CD14-positive monocyte (primary cell): Measurements from ENCODE around the gene RAD50. TPM values are rescaled to one million over a fixed set of nuclear protein-coding genes. Genes with fewer than 3 reads are reported as not detected.

Source experiments
- DNase-seq, 3 donors: peaks; one replicate each; pipeline ENCODE4 v3.0.0-alpha.2; 2011 to 2022
- H2AFZ ChIP-seq: 2 replicates; pipeline ENCODE4 v1.6.0; 2012; ENCODE audit warnings: mild to moderate bottlenecking, low read depth, low read length, inconsistent platforms; ENCODE audit not compliant: insufficient read depth, poor library complexity, severe bottlenecking
- H3K27ac ChIP-seq, 2 donors: 1 replicate in 1 of 2; 2 replicates in 1 of 2; pipeline ENCODE4 v1.5.1; 2012 to 2013; ENCODE audit warnings: low read length in 2 of 2, control low read depth in 1 of 2, inconsistent platforms in 1 of 2, low read depth in 1 of 2, mild to moderate bottlenecking in 1 of 2
- H3K27me3 ChIP-seq, 2 donors: one replicate each; pipeline versions ENCODE4 v1.6.0 to v1.6.1; 2011 to 2013; ENCODE audit warnings: low read length in 2 of 2; ENCODE audit not compliant: control insufficient read depth in 2 of 2, insufficient read depth in 2 of 2
- H3K36me3 ChIP-seq, 2 donors: replicated peaks in 1 of 2; 1 replicate in 1 of 2; 2 replicates in 1 of 2; pipeline versions ENCODE4 v1.5.1 to v1.6.1; 2012 to 2013; ENCODE audit warnings: low read length in 2 of 2, control low read depth in 1 of 2, inconsistent platforms in 1 of 2, mild to moderate bottlenecking in 1 of 2; ENCODE audit not compliant: insufficient read depth in 2 of 2, control insufficient read depth in 1 of 2
- H3K4me1 ChIP-seq, 2 donors: 1 replicate in 1 of 2; 2 replicates in 1 of 2; pipeline versions ENCODE4 v1.5.1 to v1.6.1; 2012 to 2013; ENCODE audit warnings: low read length in 2 of 2, control low read depth in 1 of 2, inconsistent platforms in 1 of 2, mild to moderate bottlenecking in 1 of 2, moderate library complexity in 1 of 2; ENCODE audit not compliant: insufficient read depth in 2 of 2, control insufficient read depth in 1 of 2
- H3K4me2 ChIP-seq: replicated peaks from 2 replicates; pipeline ENCODE3; 2012; ENCODE audit warnings: low read length, moderate library complexity, mild to moderate bottlenecking; ENCODE audit not compliant: poor library complexity, severe bottlenecking; ENCODE audit errors: extremely low read depth
- H3K4me3 ChIP-seq, 3 experiments: fragments of 200-600 bp in 1 of 3; sonication (generic) in 1 of 3; replicated peaks in 1 of 3; 1 replicate in 2 of 3; 2 replicates in 1 of 3; pipeline ENCODE4 v1.5.1; 2011 to 2013; ENCODE audit warnings: low read length in 3 of 3, mild to moderate bottlenecking in 3 of 3, control low read depth in 2 of 3, low read depth in 2 of 3, inconsistent platforms in 1 of 3, moderate library complexity in 1 of 3
- H3K79me2 ChIP-seq: 2 replicates; pipeline ENCODE4 v1.6.0; 2012; ENCODE audit warnings: mild to moderate bottlenecking, control low read depth, inconsistent platforms, low read length, moderate library complexity; ENCODE audit not compliant: insufficient read depth
- H3K9ac ChIP-seq: 2 replicates; pipeline ENCODE4 v1.6.0; 2017; ENCODE audit warnings: low read length, mild to moderate bottlenecking; ENCODE audit not compliant: insufficient read depth, poor library complexity, severe bottlenecking
- H3K9me3 ChIP-seq, 2 donors: replicated peaks in 1 of 2; 1 replicate in 1 of 2; 2 replicates in 1 of 2; pipeline versions ENCODE4 v1.5.1 to v1.6.1; 2012 to 2013; ENCODE audit warnings: low read length in 2 of 2, control low read depth in 1 of 2; ENCODE audit not compliant: control insufficient read depth in 1 of 2, insufficient read depth in 1 of 2
- H4K20me1 ChIP-seq: 2 replicates; pipeline ENCODE4 v1.6.0; 2012; ENCODE audit warnings: mild to moderate bottlenecking, low read length, control low read depth, moderate library complexity; ENCODE audit not compliant: insufficient read depth
- H3K27ac Mint-ChIP-seq, 7 donors: one replicate each; pipeline ENCODE4 v1.8.0; 2020; ENCODE audit warnings: mild to moderate bottlenecking in 7 of 7, mixed read lengths in 7 of 7, moderate library complexity in 6 of 7, inconsistent platforms in 2 of 7
- H3K27me3 Mint-ChIP-seq, 3 donors: one replicate each; pipeline ENCODE4 v1.8.0; 2021 to 2022; ENCODE audit warnings: low read depth in 3 of 3, mild to moderate bottlenecking in 3 of 3, mixed read lengths in 3 of 3, moderate library complexity in 3 of 3, inconsistent platforms in 1 of 3
- H3K36me3 Mint-ChIP-seq, 2 donors: one replicate each; pipeline ENCODE4 v1.8.0; 2020; ENCODE audit warnings: mixed read lengths in 2 of 2, inconsistent platforms in 1 of 2, mild to moderate bottlenecking in 1 of 2
- H3K4me1 Mint-ChIP-seq: one replicate; pipeline ENCODE4 v1.8.0; 2020; ENCODE audit warnings: mild to moderate bottlenecking, mixed read lengths
- H3K4me3 Mint-ChIP-seq, 2 donors: one replicate each; pipeline ENCODE4 v1.8.0; 2020; ENCODE audit warnings: mild to moderate bottlenecking in 2 of 2, mixed read lengths in 2 of 2, moderate library complexity in 1 of 2
- H3K9me3 Mint-ChIP-seq, 7 donors: one replicate each; pipeline ENCODE4 v1.8.0; 2020 to 2022; ENCODE audit warnings: mixed read lengths in 7 of 7, mild to moderate bottlenecking in 6 of 7, moderate library complexity in 6 of 7, inconsistent platforms in 2 of 7
- CTCF ChIP-seq: fragments of 200-600 bp; IDR thresholded peaks from one replicate; pipeline ENCODE4 v1.8.0; 2022; ENCODE audit warnings: antibody characterized with exemption, mild to moderate bottlenecking
- WGBS: methylation state at CpG from one replicate; pipeline ENCODE4 v1.1.5; 2013; ENCODE audit warnings: missing lambda C conversion rate; ENCODE audit not compliant: insufficient coverage; 5-methylcytosine and 5-hydroxymethylcytosine counted together
- intact Hi-C, 2 donors: fragments of 100-400 bp; cut with micrococcal nuclease; formaldehyde crosslinking; loops; one replicate each; pipeline versions ENCODE4 v1.15.0 to v1.15.1; 2023
- polyA plus RNA-seq, 3 donors: library from polyadenylated mRNA; depleted of rRNA in 1 of 3; unstranded in 2 of 3; stranded (reverse) in 1 of 3; fragments of 300-500 nt in 2 of 3; fragments of >200 nt in 1 of 3; fragmentation: Illumina TruSeq in 2 of 3; gene quantifications; 1 replicate in 2 of 3; 2 replicates in 1 of 3; pipeline ENCODE4 v1.2.3, GENCODE V29; 2012 to 2021

The RAD50 gene
- polyA plus RNA-seq, 3 donors, result 5.8 to 9.3 (median 8.2) TPM

GRCh38 chr5:132677191-132677590 is 120.4 kb downstream of the RAD50 start:
- no peaks in the 10 kb centered on the region for H3K4me1 Mint-ChIP-seq
- Histone ChIP-seq H3K36me3 (no peaks in the 10 kb centered on the region), H3K27ac (no peak overlapping the region), H3K9ac (no peak overlapping the region), H3K4me1 (no peaks in the 10 kb centered on the region), H3K27me3 (no peaks in the 10 kb centered on the region), H3K79me2 (no peaks in the 10 kb centered on the region), H4K20me1 (no peaks in the 10 kb centered on the region), H3K4me2 (no peak overlapping the region), H2AFZ (no peak overlapping the region), H3K4me3 (no peak overlapping the region), H3K9me3 (no peaks in the 10 kb centered on the region)
- 57% methylated on average over 3 of the region's 7 CpGs for WGBS
- no peak overlapping the region for H3K4me3 Mint-ChIP-seq
- no peak overlapping the region for H3K27ac Mint-ChIP-seq
- peaks cover 0 to 1% (median 0%) of the 10 kb centered on the region in 7 donors for H3K9me3 Mint-ChIP-seq
- intact Hi-C loops, result no loop called here
- H3K36me3 Mint-ChIP-seq, result no peaks in the 10 kb centered on the region
- peaks cover 0 to 4% (median 2%) of the 10 kb centered on the region in 3 donors for H3K27me3 Mint-ChIP-seq
- no peak for TF ChIP-seq CTCF
- no peak for DNase-seq

- Histone ChIP-seq H2AFZ (no peak overlapping the region), H3K27ac (no peak overlapping the region), H3K79me2 (no peaks in the 10 kb centered on the region), H3K9ac (no peak overlapping the region), H3K4me1 (no peaks in the 10 kb centered on the region), H3K4me2 (no peak overlapping the region), H3K36me3 (no peaks in the 10 kb centered on the region), H3K27me3 (no peaks in the 10 kb centered on the region), H3K4me3 (no peak overlapping the region), H3K9me3 (no peaks in the 10 kb centered on the region), H4K20me1 (no peaks in the 10 kb centered on the region)
- Mint-ChIP-seq H3K4me3 (no peak overlapping the region), H3K9me3 (peaks cover 0 to 1% (median 0%) of the 10 kb centered on the region in 7 donors), H3K4me1 (no peaks in the 10 kb centered on the region), H3K36me3 (no peaks in the 10 kb centered on the region), H3K27ac (no peak overlapping the region), H3K27me3 (peaks cover 0 to 4% (median 2%) of the 10 kb centered on the region in 3 donors)
- no peak for DNase-seq
- WGBS, result 94% methylated on average over 8 of the region's 15 CpGs
- intact Hi-C loops, result no loop called here
- no peak for TF ChIP-seq CTCF
Observed at GRCh38 chr5:132677682-132678400, 121.1 kb downstream of the RAD50 start.
